Stomach (tissue), 4 donors: ENCODE results near the gene PPP1R12B.
A peak's percentile ranks its signal among the peaks of the same experiment; 100 is the strongest.

Source experiments
- CTCF ChIP-seq, 7 experiments: fragments of 450-650 bp in 4 of 7; fragments of 200-600 bp in 3 of 7; sonication (generic) in 3 of 7; IDR thresholded peaks; one replicate each; pipeline ENCODE4 v1.5.1; 2016 to 2019; ENCODE audit warnings: antibody characterized with exemption in 7 of 7, control low read depth in 2 of 7, mild to moderate bottlenecking in 1 of 7
- EP300 ChIP-seq: sonication (generic); formaldehyde crosslinking; IDR thresholded peaks from one replicate; pipeline ENCODE4 v1.6.1; 2017; ENCODE audit warnings: antibody characterized with exemption
- POLR2A ChIP-seq, 4 donors: fragments of 450-650 bp; IDR thresholded peaks; one replicate each; pipeline ENCODE4 v1.6.1; 2016; ENCODE audit warnings: antibody characterized with exemption in 4 of 4, control low read depth in 2 of 4, mild to moderate bottlenecking in 1 of 4, moderate library complexity in 1 of 4
- POLR2AphosphoS5 ChIP-seq, 3 donors: sonication (generic); formaldehyde crosslinking; IDR thresholded peaks; one replicate each; pipeline ENCODE4 v1.6.1; 2016; ENCODE audit warnings: antibody characterized with exemption in 3 of 3

DNA sequence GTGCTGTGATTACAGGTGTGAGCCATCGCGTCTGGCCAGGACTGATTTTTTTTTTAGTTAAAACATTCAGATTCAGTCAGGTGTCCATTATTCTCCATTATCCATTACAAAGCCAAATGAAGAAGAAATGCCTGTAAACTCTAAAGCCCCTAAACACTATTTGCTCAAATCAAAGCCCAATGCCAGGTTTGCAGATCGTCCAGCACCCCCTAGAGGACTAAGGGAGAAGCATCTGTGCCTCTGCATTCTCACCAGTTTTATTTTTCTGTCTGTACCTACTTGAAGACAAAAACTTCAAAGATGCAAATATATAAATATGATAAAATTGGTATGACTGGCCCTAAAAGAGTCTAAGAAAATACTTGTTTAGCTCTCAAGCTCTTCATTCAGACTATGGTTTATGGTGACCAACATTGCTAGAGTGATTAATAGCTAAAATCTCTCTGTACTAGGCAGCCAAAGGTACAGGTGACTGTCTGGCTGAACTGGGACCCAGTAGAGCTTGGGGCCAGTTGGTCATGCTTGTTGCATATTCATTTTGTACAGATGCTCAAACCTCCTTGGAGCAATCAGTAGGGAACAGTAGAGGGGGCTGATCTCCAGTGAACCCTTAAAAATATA lies 223.3 kb downstream of the PPP1R12B start:
- no peak for TF ChIP-seq POLR2A (IDR thresholded peaks at IDR 0.05)
- TF ChIP-seq CTCF (IDR thresholded peaks at IDR 0.05), result peak in 5 of 7 experiments; percentile 35 to 73 (median 71)
- TF ChIP-seq POLR2AphosphoS5 (IDR thresholded peaks at IDR 0.05), result no peak
- TF ChIP-seq EP300, result no peak
